HAP-1 (cell line): Measurements from ENCODE around the gene SLC2A5.
A peak's percentile ranks its signal among the peaks of the same experiment; 100 is the strongest.

Experiments
- DNase-seq, 2 experiments: peaks; one replicate each; pipeline ENCODE4 v3.0.0-alpha.2; 2016 to 2020; ENCODE audit warnings: low spot score in 2 of 2
- H3K27me3 ChIP-seq: fragments of 250-450 bp; sonication (Bioruptor Pico); 2 replicates; pipeline ENCODE4 v1.5.1; 2020; ENCODE audit warnings: low read depth, mild to moderate bottlenecking, moderate library complexity
- H3K36me3 ChIP-seq: fragments of 250-450 bp; sonication (Bioruptor Pico); replicated peaks from 2 replicates; pipeline ENCODE4 v1.5.1; 2020; ENCODE audit warnings: mild to moderate bottlenecking
- H3K4me1 ChIP-seq: fragments of 250-450 bp; sonication (Bioruptor Pico); 2 replicates; pipeline ENCODE4 v1.5.1; 2020; ENCODE audit warnings: mild to moderate bottlenecking
- H3K4me3 ChIP-seq: fragments of 250-450 bp; sonication (Bioruptor Pico); 2 replicates; pipeline ENCODE4 v1.5.1; 2020; ENCODE audit warnings: mild to moderate bottlenecking, moderate library complexity
- H3K9me3 ChIP-seq: fragments of 250-450 bp; sonication (Bioruptor Pico); 2 replicates; pipeline ENCODE4 v1.5.1; 2020; ENCODE audit warnings: mild to moderate bottlenecking, moderate library complexity
- in situ Hi-C: fragments of 300-500 bp; cut with MboI; formaldehyde crosslinking; loops from 3 replicates; pipeline ENCODE4 v1.14.3; 2020; ENCODE audit warnings: low sequenced_read_pairs, inconsistent platforms, mixed read lengths

Gene SLC2A5

GRCh38 chr1:9065213-9065751 lies 4.2 kb downstream of the SLC2A5 start:
- in situ Hi-C loops: no loop called here
- H3K36me3 ChIP-seq: no peaks in the 10 kb centered on the region
- DNase-seq: no peak
- no peak overlapping the region for H3K4me3 ChIP-seq
- no peaks in the 10 kb centered on the region for H3K27me3 ChIP-seq
- H3K9me3 ChIP-seq: no peaks in the 10 kb centered on the region
- H3K4me1 ChIP-seq: peaks cover 20% of the 10 kb centered on the region

GRCh38 chr1:9062846-9063245 lies 6.6 kb downstream of the SLC2A5 start:
- H3K4me3 ChIP-seq: no peak overlapping the region
- no peaks in the 10 kb centered on the region for H3K27me3 ChIP-seq
- no peak for DNase-seq
- in situ Hi-C loops: no loop called here
- H3K4me1 ChIP-seq: peaks cover 6% of the 10 kb centered on the region
- H3K36me3 ChIP-seq: no peaks in the 10 kb centered on the region
- H3K9me3 ChIP-seq: no peaks in the 10 kb centered on the region

GRCh38 chr1:9062021-9062471 lies 7.4 kb downstream of the SLC2A5 start:
- no peak overlapping the region for H3K4me3 ChIP-seq
- H3K4me1 ChIP-seq: peaks cover 6% of the 10 kb centered on the region
- no peaks in the 10 kb centered on the region for H3K36me3 ChIP-seq
- no peak for DNase-seq
- no peaks in the 10 kb centered on the region for H3K9me3 ChIP-seq
- in situ Hi-C loops: no loop called here
- H3K27me3 ChIP-seq: no peaks in the 10 kb centered on the region

GRCh38 chr1:9061252-9061960 lies 8.0 kb downstream of the SLC2A5 start:
- Histone ChIP-seq H3K4me1 (peaks cover 6% of the 10 kb centered on the region), H3K27me3 (no peaks in the 10 kb centered on the region), H3K36me3 (no peaks in the 10 kb centered on the region), H3K4me3 (no peak overlapping the region), H3K9me3 (no peaks in the 10 kb centered on the region)
- no peak for DNase-seq
- in situ Hi-C loops: no loop called here

GRCh38 chr1:9059891-9060744 lies 9.3 kb downstream of the SLC2A5 start:
- in situ Hi-C loops: no loop called here
- Histone ChIP-seq H3K4me1 (peaks cover 6% of the 10 kb centered on the region), H3K27me3 (no peaks in the 10 kb centered on the region), H3K36me3 (no peaks in the 10 kb centered on the region), H3K9me3 (no peaks in the 10 kb centered on the region), H3K4me3 (no peak overlapping the region)
- DNase-seq: no peak

GRCh38 chr1:9058465-9058864 lies 11.0 kb downstream of the SLC2A5 start:
- H3K27me3 ChIP-seq: no peaks in the 10 kb centered on the region
- in situ Hi-C loops: no loop called here
- H3K9me3 ChIP-seq: no peaks in the 10 kb centered on the region
- no peak for DNase-seq
- H3K36me3 ChIP-seq: no peaks in the 10 kb centered on the region
- no peaks in the 10 kb centered on the region for H3K4me1 ChIP-seq
- H3K4me3 ChIP-seq: no peak overlapping the region

- Histone ChIP-seq H3K4me3 (no peak overlapping the region), H3K36me3 (no peaks in the 10 kb centered on the region), H3K9me3 (no peaks in the 10 kb centered on the region), H3K4me1 (no peaks in the 10 kb centered on the region), H3K27me3 (no peaks in the 10 kb centered on the region)
- no peak for DNase-seq
- in situ Hi-C loops: no loop called here
These were observed 11.6 kb downstream of the SLC2A5 start for GRCh38 chr1:9057851-9058250.

GRCh38 chr1:9052272-9053049 lies 17.0 kb downstream of the SLC2A5 start:
- H3K4me3 ChIP-seq: no peak overlapping the region
- peaks cover 12% of the 10 kb centered on the region for H3K4me1 ChIP-seq
- no peaks in the 10 kb centered on the region for H3K9me3 ChIP-seq
- H3K36me3 ChIP-seq: no peaks in the 10 kb centered on the region
- in situ Hi-C loops: no loop called here
- no peak for DNase-seq
- no peaks in the 10 kb centered on the region for H3K27me3 ChIP-seq

GRCh38 chr1:9051379-9051778 lies 18.1 kb downstream of the SLC2A5 start:
- H3K27me3 ChIP-seq: no peaks in the 10 kb centered on the region
- H3K9me3 ChIP-seq: no peaks in the 10 kb centered on the region
- peak in 1 of 2 experiments; percentile 40 for DNase-seq
- no peaks in the 10 kb centered on the region for H3K36me3 ChIP-seq
- peaks cover 12% of the 10 kb centered on the region for H3K4me1 ChIP-seq
- in situ Hi-C loops: no loop called here
- no peak overlapping the region for H3K4me3 ChIP-seq

GRCh38 chr1:9050803-9051202 lies 18.6 kb downstream of the SLC2A5 start:
- no peaks in the 10 kb centered on the region for H3K27me3 ChIP-seq
- no peak overlapping the region for H3K4me3 ChIP-seq
- H3K36me3 ChIP-seq: no peaks in the 10 kb centered on the region
- in situ Hi-C loops: no loop called here
- peaks cover 12% of the 10 kb centered on the region for H3K4me1 ChIP-seq
- no peak for DNase-seq
- no peaks in the 10 kb centered on the region for H3K9me3 ChIP-seq

GRCh38 chr1:9048551-9048950 lies 20.9 kb downstream of the SLC2A5 start:
- Histone ChIP-seq H3K27me3 (no peaks in the 10 kb centered on the region), H3K4me3 (no peak overlapping the region), H3K36me3 (no peaks in the 10 kb centered on the region), H3K4me1 (peaks cover 12% of the 10 kb centered on the region), H3K9me3 (no peaks in the 10 kb centered on the region)
- DNase-seq: no peak
- in situ Hi-C loops: no loop called here

- Histone ChIP-seq H3K36me3 (no peaks in the 10 kb centered on the region), H3K4me3 (no peak overlapping the region), H3K9me3 (no peaks in the 10 kb centered on the region), H3K27me3 (no peaks in the 10 kb centered on the region), H3K4me1 (peaks cover 12% of the 10 kb centered on the region)
- DNase-seq: no peak
- in situ Hi-C loops: no loop called here
These were observed 22.4 kb downstream of the SLC2A5 start for GRCh38 chr1:9047019-9047418.

- DNase-seq: no peak
- Histone ChIP-seq H3K9me3 (no peaks in the 10 kb centered on the region), H3K4me3 (no peak overlapping the region), H3K36me3 (no peaks in the 10 kb centered on the region), H3K27me3 (no peaks in the 10 kb centered on the region), H3K4me1 (peaks cover 6% of the 10 kb centered on the region)
- in situ Hi-C loops: no loop called here
These were observed 23.4 kb downstream of the SLC2A5 start for GRCh38 chr1:9045861-9046510.
